ENCODE data around the gene PDE4A. TPM values are rescaled to one million over a fixed set of nuclear protein-coding genes. Genes with fewer than 3 reads are reported as not detected.

Gene PDE4A
- total and polyA plus RNA-seq, 5 donors from 2014 or later = 0.86 to 16.6 (median 4.0) TPM

- H3K4me3 ChIP-seq (ENCODE audit: low read depth, low read length) = no peak overlapping the region
- ATAC-seq (ENCODE audit: low read depth in 2 of 2) = no peak
- no peaks in the 10 kb centered on the region for H3K36me3 Mint-ChIP-seq
- H3K27ac Mint-ChIP-seq = peak overlapping the region in 1 of 3 donors; percentile 82
- H3K4me1 ChIP-seq (ENCODE audit: control insufficient read depth, insufficient read depth, low read length, poor library complexity, severe bottlenecking) = peaks cover 6% of the 10 kb centered on the region
- no peaks in the 10 kb centered on the region for H3K9me3 ChIP-seq (ENCODE audit: control insufficient read depth in 2 of 2, low read length in 2 of 2)
- H3K27me3 ChIP-seq (ENCODE audit: control insufficient read depth, insufficient read depth, low read length) = peaks cover 10% of the 10 kb centered on the region
- no peak overlapping the region for H3K4me3 Mint-ChIP-seq
- no peak for DNase-seq
- H3K36me3 ChIP-seq (ENCODE audit: control insufficient read depth, insufficient read depth, low read length) = no peaks in the 10 kb centered on the region
- peaks cover 17% of the 10 kb centered on the region for H3K27me3 Mint-ChIP-seq
- H3K27ac ChIP-seq (ENCODE audit: insufficient read depth, low read length, poor library complexity, severe bottlenecking) = no peak overlapping the region
- H3K9me3 Mint-ChIP-seq = peaks cover 0 to under 1% (median 0%) of the 10 kb centered on the region in 7 donors
- peaks cover 5 to 24% (median 6%) of the 10 kb centered on the region in 4 donors for H3K4me1 Mint-ChIP-seq
These were observed 88.4 kb downstream of the PDE4A start for GRCh38 chr19:10508707-10509106.

GRCh38 chr19:10510301-10510802 is 90.0 kb downstream of the PDE4A start:
- H3K27ac Mint-ChIP-seq = no peak overlapping the region
- H3K36me3 Mint-ChIP-seq = no peaks in the 10 kb centered on the region
- Histone ChIP-seq H3K36me3 (ENCODE audit: control insufficient read depth, insufficient read depth, low read length) (no peaks in the 10 kb centered on the region), H3K4me3 (ENCODE audit: low read depth, low read length) (no peak overlapping the region), H3K9me3 (ENCODE audit: control insufficient read depth in 2 of 2, low read length in 2 of 2) (no peaks in the 10 kb centered on the region), H3K4me1 (ENCODE audit: control insufficient read depth, insufficient read depth, low read length, poor library complexity, severe bottlenecking) (peaks cover 9% of the 10 kb centered on the region), H3K27ac (ENCODE audit: insufficient read depth, low read length, poor library complexity, severe bottlenecking) (no peak overlapping the region), H3K27me3 (ENCODE audit: control insufficient read depth, insufficient read depth, low read length) (peaks cover 10% of the 10 kb centered on the region)
- DNase-seq (peak; percentile 43 to 52 (median 44)), ATAC-seq (ENCODE audit: low read depth in 2 of 2) (no peak)
- no peaks in the 10 kb centered on the region for H3K9me3 Mint-ChIP-seq
- H3K27me3 Mint-ChIP-seq = peaks cover 24% of the 10 kb centered on the region
- H3K4me3 Mint-ChIP-seq = no peak overlapping the region
- peaks cover 5 to 22% (median 5%) of the 10 kb centered on the region in 4 donors for H3K4me1 Mint-ChIP-seq

GRCh38 chr19:10513223-10513622 is 92.9 kb downstream of the PDE4A start:
- Histone ChIP-seq H3K4me3 (ENCODE audit: low read depth, low read length) (no peak overlapping the region), H3K36me3 (ENCODE audit: control insufficient read depth, insufficient read depth, low read length) (no peaks in the 10 kb centered on the region), H3K4me1 (ENCODE audit: control insufficient read depth, insufficient read depth, low read length, poor library complexity, severe bottlenecking) (peaks cover 24% of the 10 kb centered on the region), H3K27ac (ENCODE audit: insufficient read depth, low read length, poor library complexity, severe bottlenecking) (no peak overlapping the region), H3K9me3 (ENCODE audit: control insufficient read depth in 2 of 2, low read length in 2 of 2) (no peaks in the 10 kb centered on the region), H3K27me3 (ENCODE audit: control insufficient read depth, insufficient read depth, low read length) (peaks cover 21% of the 10 kb centered on the region)
- H3K27ac Mint-ChIP-seq = no peak overlapping the region
- peaks cover 0 to 1% (median 0%) of the 10 kb centered on the region in 7 donors for H3K9me3 Mint-ChIP-seq
- H3K4me1 Mint-ChIP-seq = peaks cover 0 to 26% (median 7%) of the 10 kb centered on the region in 4 donors
- no peak for DNase-seq
- ATAC-seq (ENCODE audit: low read depth in 2 of 2) = no peak
- H3K4me3 Mint-ChIP-seq = peak overlapping the region in 2 of 4 donors; percentile 15 to 23
- peaks cover 46% of the 10 kb centered on the region for H3K27me3 Mint-ChIP-seq
- H3K36me3 Mint-ChIP-seq = peaks cover 3% of the 10 kb centered on the region

GRCh38 chr19:10514211-10515145 is 94.1 kb downstream of the PDE4A start:
- ATAC-seq (ENCODE audit: low read depth in 2 of 2) (peak; percentile 57 to 58), DNase-seq (peak in 1 of 3 donors; percentile 57)
- Histone ChIP-seq H3K9me3 (ENCODE audit: control insufficient read depth in 2 of 2, low read length in 2 of 2) (no peaks in the 10 kb centered on the region), H3K27ac (ENCODE audit: insufficient read depth, low read length, poor library complexity, severe bottlenecking) (no peak overlapping the region), H3K4me3 (ENCODE audit: low read depth, low read length) (no peak overlapping the region), H3K36me3 (ENCODE audit: control insufficient read depth, insufficient read depth, low read length) (no peaks in the 10 kb centered on the region), H3K27me3 (ENCODE audit: control insufficient read depth, insufficient read depth, low read length) (peaks cover 26% of the 10 kb centered on the region), H3K4me1 (ENCODE audit: control insufficient read depth, insufficient read depth, low read length, poor library complexity, severe bottlenecking) (peaks cover 34% of the 10 kb centered on the region)
- peaks cover 59% of the 10 kb centered on the region for H3K27me3 Mint-ChIP-seq
- no peak overlapping the region for H3K27ac Mint-ChIP-seq
- no peak overlapping the region for H3K4me3 Mint-ChIP-seq
- peaks cover 2 to 34% (median 13%) of the 10 kb centered on the region in 4 donors for H3K4me1 Mint-ChIP-seq
- peaks cover 3% of the 10 kb centered on the region for H3K36me3 Mint-ChIP-seq
- H3K9me3 Mint-ChIP-seq = peaks cover 0 to 2% (median 0%) of the 10 kb centered on the region in 7 donors

- DNase-seq = no peak
- peaks cover 28% of the 10 kb centered on the region for H3K4me1 ChIP-seq (ENCODE audit: control insufficient read depth, insufficient read depth, low read length, poor library complexity, severe bottlenecking)
- H3K27me3 ChIP-seq (ENCODE audit: control insufficient read depth, insufficient read depth, low read length) = peaks cover 26% of the 10 kb centered on the region
- H3K27ac ChIP-seq (ENCODE audit: insufficient read depth, low read length, poor library complexity, severe bottlenecking) = no peak overlapping the region
- Mint-ChIP-seq H3K4me3 (no peak overlapping the region), H3K27ac (no peak overlapping the region), H3K9me3 (peaks cover 0 to 2% (median 0%) of the 10 kb centered on the region in 7 donors), H3K27me3 (peaks cover 64% of the 10 kb centered on the region), H3K36me3 (peaks cover 3% of the 10 kb centered on the region), H3K4me1 (peaks cover 3 to 30% (median 13%) of the 10 kb centered on the region in 4 donors)
- H3K4me3 ChIP-seq (ENCODE audit: low read depth, low read length) = no peak overlapping the region
- H3K36me3 ChIP-seq (ENCODE audit: control insufficient read depth, insufficient read depth, low read length) = no peaks in the 10 kb centered on the region
- no peak for ATAC-seq (ENCODE audit: low read depth in 2 of 2)
- H3K9me3 ChIP-seq (ENCODE audit: control insufficient read depth in 2 of 2, low read length in 2 of 2) = no peaks in the 10 kb centered on the region
These were observed 95.7 kb downstream of the PDE4A start for GRCh38 chr19:10516064-10516385.

- H3K27ac ChIP-seq (ENCODE audit: insufficient read depth, low read length, poor library complexity, severe bottlenecking) = no peak overlapping the region
- peaks cover 3% of the 10 kb centered on the region for H3K36me3 Mint-ChIP-seq
- H3K4me1 Mint-ChIP-seq = peaks cover 3 to 30% (median 13%) of the 10 kb centered on the region in 4 donors
- peaks cover 28% of the 10 kb centered on the region for H3K4me1 ChIP-seq (ENCODE audit: control insufficient read depth, insufficient read depth, low read length, poor library complexity, severe bottlenecking)
- H3K4me3 Mint-ChIP-seq = peak overlapping the region in 3 of 4 donors; percentile 54 to 76 (median 71)
- H3K36me3 ChIP-seq (ENCODE audit: control insufficient read depth, insufficient read depth, low read length) = no peaks in the 10 kb centered on the region
- DNase-seq (no peak), ATAC-seq (ENCODE audit: low read depth in 2 of 2) (no peak)
- H3K9me3 Mint-ChIP-seq = peaks cover 0 to 2% (median 0%) of the 10 kb centered on the region in 7 donors
- H3K27me3 ChIP-seq (ENCODE audit: control insufficient read depth, insufficient read depth, low read length) = peaks cover 26% of the 10 kb centered on the region
- no peak overlapping the region for H3K4me3 ChIP-seq (ENCODE audit: low read depth, low read length)
- no peak overlapping the region for H3K27ac Mint-ChIP-seq
- H3K27me3 Mint-ChIP-seq = peaks cover 62% of the 10 kb centered on the region
- no peaks in the 10 kb centered on the region for H3K9me3 ChIP-seq (ENCODE audit: control insufficient read depth in 2 of 2, low read length in 2 of 2)
These were observed 96.4 kb downstream of the PDE4A start for GRCh38 chr19:10516671-10517286.

GRCh38 chr19:10517361-10517759 is 97.0 kb downstream of the PDE4A start, which contains the start of gene S1PR5:
Gene S1PR5, minus strand, starts transcription at chr19:10517447. Its CDS starts 2,436 bp downstream, at chr19:10515011.
- Mint-ChIP-seq H3K4me3 (peak within 1 kb of the TSS; percentile 56 to 79 (median 74)), H3K36me3 (peaks cover 3% of the 10 kb centered on the region), H3K27me3 (peaks cover 67% of the 10 kb centered on the region), H3K27ac (no peak within 1 kb of the TSS), H3K4me1 (peaks cover 3 to 30% (median 13%) of the 10 kb centered on the region in 4 donors), H3K9me3 (peaks cover 0 to 2% (median 0%) of the 10 kb centered on the region in 7 donors)
- Histone ChIP-seq H3K27ac (ENCODE audit: insufficient read depth, low read length, poor library complexity, severe bottlenecking) (no peak within 1 kb of the TSS), H3K27me3 (ENCODE audit: control insufficient read depth, insufficient read depth, low read length) (peaks cover 26% of the 10 kb centered on the region), H3K4me3 (ENCODE audit: low read depth, low read length) (no peak within 1 kb of the TSS), H3K36me3 (ENCODE audit: control insufficient read depth, insufficient read depth, low read length) (no peaks in the 10 kb centered on the region), H3K4me1 (ENCODE audit: control insufficient read depth, insufficient read depth, low read length, poor library complexity, severe bottlenecking) (peaks cover 28% of the 10 kb centered on the region), H3K9me3 (ENCODE audit: control insufficient read depth in 2 of 2, low read length in 2 of 2) (no peaks in the 10 kb centered on the region)
- DNase-seq = no peak
- ATAC-seq (ENCODE audit: low read depth in 2 of 2) = no peak

Data from CD4-positive, CD25-positive, alpha-beta regulatory T cell (primary cell).